Measurements from ENCODE around the gene CDADC1.

DNA sequence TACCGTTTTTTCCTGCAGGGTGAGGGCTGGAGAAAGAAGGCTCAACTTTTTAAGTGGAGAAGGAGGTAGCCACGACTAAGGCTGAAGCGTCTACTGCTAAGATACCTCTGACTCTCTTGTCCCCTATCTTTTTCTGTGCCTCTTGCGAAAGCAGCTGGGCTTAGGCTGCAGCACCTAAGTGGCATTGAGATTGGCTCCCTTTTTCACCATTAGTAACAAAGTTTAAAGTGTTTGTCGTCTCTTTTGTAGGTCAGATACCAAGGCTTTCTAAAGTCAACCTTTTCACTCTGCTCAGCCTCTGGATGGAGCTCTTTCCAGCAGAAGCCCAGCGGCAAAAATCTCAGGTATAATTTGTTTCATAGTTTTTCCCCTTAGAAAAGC, 887 bp downstream of the CDADC1 start:
- TF ChIP-seq TAF1 (IDR thresholded peaks at IDR 0.05; ENCODE audit: borderline replicate concordance, low read depth, low read length) = no peak
- no peak for TF ChIP-seq RBBP5 (conservative IDR thresholded peaks at IDR 0.05)
- no peak for TF ChIP-seq ETV6 (conservative IDR thresholded peaks at IDR 0.05 in 1 of 2, IDR thresholded peaks at IDR 0.05 in 1 of 2; ENCODE audit: borderline replicate concordance in 1 of 2, low read depth in 1 of 2)

Data from GM12878 (cell line).